VCaP (cell line): Measurements from ENCODE around the gene REV1.

Source experiments
- H3K27ac ChIP-seq: fragments of 450-650 bp; 2 replicates; pipeline ENCODE4 v1.5.1; 2017
- TF ChIP-seq, protein P1 (sequence below): fragments of 450-650 bp; conservative IDR thresholded peaks from 2 replicates; pipeline ENCODE4 v1.5.1; 2017; ENCODE audit warnings: mild to moderate bottlenecking, moderate library complexity

REV1 gene

DNA sequence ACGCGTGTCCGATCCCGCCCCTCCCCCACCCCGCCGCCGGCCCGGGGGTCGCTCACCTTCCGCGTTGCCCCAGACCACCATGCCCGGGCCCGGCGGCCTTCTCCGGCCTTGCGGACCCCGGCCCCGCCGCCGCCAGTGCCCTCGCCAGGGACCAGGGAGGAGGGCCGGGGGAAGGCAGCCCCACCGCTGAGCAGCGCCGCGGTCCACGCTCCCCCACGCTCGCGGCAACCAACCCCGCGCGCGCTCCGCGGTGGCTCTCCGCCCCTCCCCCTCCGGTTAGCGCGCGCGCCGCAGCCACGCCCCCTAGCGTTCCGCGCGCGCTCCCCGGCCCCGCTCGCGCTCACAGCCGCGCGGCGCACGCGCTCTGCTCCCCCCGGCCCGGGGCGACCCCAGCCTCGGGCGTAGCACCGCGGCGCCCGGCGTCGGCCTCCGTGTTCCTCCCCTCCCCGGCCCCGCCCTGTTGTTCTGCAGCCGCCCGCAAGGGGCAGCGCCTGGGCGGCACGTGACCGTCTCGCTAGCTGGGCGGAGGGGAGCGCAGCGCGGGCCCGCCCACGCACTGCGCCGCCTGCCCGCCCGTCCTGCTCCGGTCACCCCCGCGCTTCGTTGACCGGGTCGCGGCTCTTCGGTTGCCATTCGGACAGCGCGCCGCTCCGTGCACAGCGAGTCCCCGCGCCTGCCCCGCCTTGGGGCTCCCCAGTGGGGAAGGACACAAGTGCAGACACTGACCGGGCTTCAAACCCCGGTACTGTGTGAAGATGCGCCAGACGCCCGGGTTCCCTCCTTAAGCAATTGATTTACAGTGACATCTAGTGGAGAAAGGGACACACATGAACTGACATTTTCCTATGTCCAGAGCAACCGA lies at the start of gene REV1:
Gene REV1 (minus strand): TSS at position 257 of the 862 bp plus-strand sequence. CDS start 25,042 bp downstream, outside the sequence.
- TF ChIP-seq, protein P1, sequence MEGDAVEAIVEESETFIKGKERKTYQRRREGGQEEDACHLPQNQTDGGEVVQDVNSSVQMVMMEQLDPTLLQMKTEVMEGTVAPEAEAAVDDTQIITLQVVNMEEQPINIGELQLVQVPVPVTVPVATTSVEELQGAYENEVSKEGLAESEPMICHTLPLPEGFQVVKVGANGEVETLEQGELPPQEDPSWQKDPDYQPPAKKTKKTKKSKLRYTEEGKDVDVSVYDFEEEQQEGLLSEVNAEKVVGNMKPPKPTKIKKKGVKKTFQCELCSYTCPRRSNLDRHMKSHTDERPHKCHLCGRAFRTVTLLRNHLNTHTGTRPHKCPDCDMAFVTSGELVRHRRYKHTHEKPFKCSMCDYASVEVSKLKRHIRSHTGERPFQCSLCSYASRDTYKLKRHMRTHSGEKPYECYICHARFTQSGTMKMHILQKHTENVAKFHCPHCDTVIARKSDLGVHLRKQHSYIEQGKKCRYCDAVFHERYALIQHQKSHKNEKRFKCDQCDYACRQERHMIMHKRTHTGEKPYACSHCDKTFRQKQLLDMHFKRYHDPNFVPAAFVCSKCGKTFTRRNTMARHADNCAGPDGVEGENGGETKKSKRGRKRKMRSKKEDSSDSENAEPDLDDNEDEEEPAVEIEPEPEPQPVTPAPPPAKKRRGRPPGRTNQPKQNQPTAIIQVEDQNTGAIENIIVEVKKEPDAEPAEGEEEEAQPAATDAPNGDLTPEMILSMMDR, result peak; percentile 87
- peak within 1 kb of the TSS; percentile 89 for H3K27ac ChIP-seq

- TF ChIP-seq, protein P1, result no peak
- H3K27ac ChIP-seq, result no peak overlapping the region
Measured at GRCh38 chr2:99537910-99538485, 48.2 kb upstream of the REV1 start.

DNA sequence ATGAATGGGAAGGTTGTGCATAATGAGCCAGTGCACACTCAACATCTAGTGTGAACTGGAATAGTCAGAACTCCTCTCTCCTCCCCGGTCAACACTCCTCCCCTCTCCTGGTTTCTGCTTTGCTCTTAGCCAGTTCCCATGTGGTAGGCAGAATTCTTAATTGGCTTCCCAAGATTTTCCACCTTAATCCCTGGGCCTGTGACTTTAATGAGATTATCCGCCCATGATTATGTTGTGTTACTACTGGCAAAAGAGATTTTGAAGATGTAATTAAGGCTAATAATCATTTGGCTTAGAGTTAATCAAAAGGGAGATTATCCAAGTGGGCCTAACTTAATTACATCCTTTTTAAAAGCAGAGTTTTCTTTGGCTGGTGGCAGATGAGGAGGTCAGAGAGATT lies 34.2 kb upstream of the REV1 start:
- H3K27ac ChIP-seq, result no peak overlapping the region
- TF ChIP-seq, protein P1, result no peak

DNA sequence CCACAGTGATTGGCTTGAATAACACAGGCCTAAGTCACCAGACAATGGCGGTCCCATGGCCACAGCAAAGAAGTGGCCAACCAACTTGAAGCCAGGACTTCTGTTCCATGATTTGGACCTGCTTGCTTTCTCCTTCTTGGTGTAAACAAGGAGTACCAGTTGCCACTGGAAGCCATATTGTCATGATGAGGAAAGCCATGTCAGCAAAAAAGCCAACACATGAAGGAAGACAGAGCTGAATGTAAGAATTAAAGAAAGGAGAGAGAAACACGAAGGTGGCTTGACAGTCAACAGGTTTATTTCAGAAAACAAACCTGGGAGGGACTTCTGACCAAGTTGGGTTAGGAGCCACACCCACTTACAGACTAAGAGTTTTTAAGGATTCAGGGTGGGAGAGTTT lies 32.3 kb upstream of the REV1 start:
- H3K27ac ChIP-seq, result no peak overlapping the region
- TF ChIP-seq, protein P1, result no peak

- no peak overlapping the region for H3K27ac ChIP-seq
- TF ChIP-seq, protein P1, result no peak
Measured at GRCh38 chr2:99520813-99521212, 31.0 kb upstream of the REV1 start.

DNA sequence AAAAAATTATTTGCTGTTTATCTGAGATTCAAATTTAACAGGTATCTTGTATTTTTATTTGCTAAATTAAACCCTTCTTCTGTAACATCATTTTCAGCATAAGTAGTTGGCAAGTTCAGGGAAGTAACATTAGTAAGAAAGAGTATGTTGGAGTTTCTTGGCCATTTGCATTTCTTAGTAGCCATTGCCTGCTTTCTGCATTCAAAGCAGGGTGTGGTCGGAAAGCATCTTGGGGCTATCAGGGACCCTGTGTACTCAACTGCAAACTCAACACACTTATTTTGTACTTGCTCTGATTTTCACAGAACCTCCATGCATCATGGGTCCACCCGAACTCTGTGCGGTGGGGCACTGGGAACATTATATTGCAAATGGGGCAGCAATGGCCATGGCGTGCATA lies 30.4 kb upstream of the REV1 start:
- TF ChIP-seq, protein P1, result no peak
- no peak overlapping the region for H3K27ac ChIP-seq

- TF ChIP-seq, protein P1, result no peak
- H3K27ac ChIP-seq, result no peak overlapping the region
Measured at GRCh38 chr2:99514357-99514756, 24.5 kb upstream of the REV1 start.
